HepG2 (cell line): ENCODE data around the gene EEFSEC. TPM values are rescaled to one million over a fixed set of nuclear protein-coding genes. Genes with fewer than 3 reads are reported as not detected.

Experiments
- ATAC-seq: fragments of 200-7000 bp; cut with Tn5 transposase; 3 replicates; pipeline ENCODE4 v1.9.1; 2020; ENCODE audit warnings: mild to moderate bottlenecking, moderate library complexity
- BruUV-seq: library from RNA; stranded (reverse); fragments of 400-500 nt; replicated peaks from 2 replicates; lab custom pipeline; 2021; lab: Mats Ljungman, UMichigan
- CTCF ChIA-PET: fragments of 300-600 bp; formaldehyde crosslinking; extraction: SDS; loops from one replicate; lab custom pipeline; 2021; ENCODE audit warnings: low total read pairs, inconsistent platforms, low intra/inter-chr PET ratio; lab: Yijun Ruan, JAX
- POLR2A ChIA-PET: fragments of 350-600 bp; sonication (Branson Sonifier 250); formaldehyde crosslinking; loops from one replicate; lab custom pipeline; 2020; ENCODE audit warnings: antibody characterized with exemption, inconsistent platforms; lab: Yijun Ruan, JAX
- DNase-seq: peaks from one replicate; pipeline ENCODE4 v3.0.0-alpha.2; 2015; ENCODE audit warnings: low spot score
- FAIRE-seq: peaks from 3 replicates; lab custom pipeline; 2011; peaks lifted over from hg19 to GRCh38; lab: Jason Lieb, UNC
- H2AFZ ChIP-seq: one replicate; pipeline ENCODE4 v1.6.1; 2011; ENCODE audit warnings: low read length, inconsistent platforms
- H3K27ac ChIP-seq: fragments of 300-600 bp; 3 replicates; pipeline ENCODE4 v1.8.0; 2011; ENCODE audit warnings: mixed run types, mild to moderate bottlenecking, mixed read lengths, low read length, inconsistent platforms; ENCODE audit not compliant: insufficient read depth; ENCODE audit errors: extremely low read length
- H3K27me3 ChIP-seq, 2 experiments: fragments of 200-600 bp in 1 of 2; 2 replicates in 1 of 2; 3 replicates in 1 of 2; pipeline versions ENCODE4 v1.6.0 to v1.8.0; 2011; ENCODE audit warnings: low read length in 2 of 2, mild to moderate bottlenecking in 2 of 2, moderate library complexity in 2 of 2, inconsistent platforms in 1 of 2; ENCODE audit not compliant: insufficient read depth in 2 of 2, control insufficient read depth in 1 of 2
- H3K36me3 ChIP-seq, 2 experiments: fragments of 200-600 bp in 1 of 2; replicated peaks in 1 of 2; 2 replicates in 1 of 2; 3 replicates in 1 of 2; pipeline versions ENCODE4 v1.5.1 to v1.8.0; 2011; ENCODE audit warnings: low read length in 2 of 2, inconsistent platforms in 1 of 2; ENCODE audit not compliant: insufficient read depth in 2 of 2, control insufficient read depth in 1 of 2
- H3K4me1 ChIP-seq: 2 replicates; pipeline ENCODE4 v1.5.1; 2012; ENCODE audit warnings: low read length, inconsistent platforms; ENCODE audit not compliant: insufficient read depth
- H3K4me2 ChIP-seq: 2 replicates; pipeline ENCODE4 v1.6.0; 2011; ENCODE audit warnings: low read depth, low read length, inconsistent platforms
- H3K4me3 ChIP-seq, 3 experiments: fragments of 200-600 bp in 1 of 3; sonication (generic), shearing (Covaris generic) in 1 of 3; replicated peaks in 1 of 3; 2 replicates each; pipeline ENCODE4 v1.5.1; 2011 to 2016; ENCODE audit warnings: low read length in 3 of 3, inconsistent platforms in 2 of 3, low read depth in 2 of 3, mild to moderate bottlenecking in 2 of 3, control low read depth in 1 of 3, mixed read lengths in 1 of 3; ENCODE audit not compliant: insufficient read depth in 1 of 3
- H3K79me2 ChIP-seq: one replicate; pipeline ENCODE4 v1.6.1; 2011; ENCODE audit warnings: low read length, inconsistent platforms; ENCODE audit not compliant: insufficient read depth
- H3K9ac ChIP-seq: 2 replicates; pipeline ENCODE4 v1.6.0; 2011; ENCODE audit warnings: mild to moderate bottlenecking, low read depth, low read length, inconsistent platforms; ENCODE audit not compliant: insufficient read depth
- H3K9me3 ChIP-seq: 2 replicates; pipeline ENCODE4 v1.5.1; 2012; ENCODE audit warnings: mild to moderate bottlenecking, low read length
- H4K20me1 ChIP-seq: 2 replicates; pipeline ENCODE4 v1.6.0; 2011; ENCODE audit warnings: inconsistent platforms, mild to moderate bottlenecking, low read length, moderate library complexity; ENCODE audit not compliant: insufficient read depth
- CBX5 ChIP-seq: sonication (generic); formaldehyde crosslinking; IDR thresholded peaks from 2 replicates; pipeline ENCODE4 v1.4.0; 2020; ENCODE audit warnings: missing genetic modification reagents, borderline replicate concordance
- HOXA5 ChIP-seq: sonication (generic); formaldehyde crosslinking; IDR thresholded peaks from 2 replicates; pipeline ENCODE4 v1.4.0; 2020; ENCODE audit warnings: missing genetic modification reagents
- IKZF5 ChIP-seq: IDR thresholded peaks from 2 replicates; pipeline ENCODE4 v1.6.1; 2018; ENCODE audit warnings: missing genetic modification reagents, mild to moderate bottlenecking, missing compliant biosample characterization
- KAT2B ChIP-seq: fragments of 150-350 bp; IDR thresholded peaks from 2 replicates; pipeline ENCODE4 v1.6.1; 2014; ENCODE audit warnings: low read depth, low read length, borderline replicate concordance
- PRDM4 ChIP-seq: sonication (generic); formaldehyde crosslinking; IDR thresholded peaks from 2 replicates; pipeline ENCODE4 v1.9.0; 2021; ENCODE audit warnings: missing genetic modification reagents, borderline replicate concordance
- RCOR2 ChIP-seq: IDR thresholded peaks from 2 replicates; pipeline ENCODE4 v1.6.1; 2016; ENCODE audit warnings: missing biosample characterization, missing genetic modification reagents
- SALL1 ChIP-seq: sonication (generic); formaldehyde crosslinking; IDR thresholded peaks from 2 replicates; pipeline ENCODE4 v1.8.0; 2022; ENCODE audit warnings: mild to moderate bottlenecking, missing genetic modification reagents
- SAP130 ChIP-seq: IDR thresholded peaks from 2 replicates; pipeline ENCODE4 v1.6.1; 2016; ENCODE audit warnings: low read depth
- SRY ChIP-seq: sonication (generic); formaldehyde crosslinking; IDR thresholded peaks from 2 replicates; pipeline ENCODE4 v1.8.0; 2022; ENCODE audit warnings: mild to moderate bottlenecking, missing genetic modification reagents
- TP53 ChIP-seq: sonication (generic); formaldehyde crosslinking; conservative IDR thresholded peaks from 2 replicates; pipeline ENCODE4 v1.4.0; 2020; ENCODE audit warnings: missing genetic modification reagents
- YEATS2 ChIP-seq: sonication (generic); formaldehyde crosslinking; IDR thresholded peaks from 2 replicates; pipeline ENCODE4 v1.4.0; 2020; ENCODE audit warnings: missing genetic modification reagents, borderline replicate concordance
- ZNF34 ChIP-seq: sonication (generic); formaldehyde crosslinking; IDR thresholded peaks from 2 replicates; pipeline ENCODE4 v1.4.0; 2020; ENCODE audit warnings: mild to moderate bottlenecking, missing genetic modification reagents, borderline replicate concordance
- ZNF44 ChIP-seq: sonication (generic); formaldehyde crosslinking; IDR thresholded peaks from 2 replicates; pipeline ENCODE4 v1.5.1; 2020; ENCODE audit warnings: mild to moderate bottlenecking, missing genetic modification reagents
- ZNF513 ChIP-seq: sonication (generic); formaldehyde crosslinking; conservative IDR thresholded peaks from 2 replicates; pipeline ENCODE4 v1.5.0; 2020; ENCODE audit warnings: missing genetic modification reagents
- ZNF543 ChIP-seq: sonication (generic); formaldehyde crosslinking; IDR thresholded peaks from 2 replicates; pipeline ENCODE4 v1.4.0; 2020; ENCODE audit warnings: mild to moderate bottlenecking, missing genetic modification reagents
- ZNF816 ChIP-seq: sonication (generic); formaldehyde crosslinking; IDR thresholded peaks from 2 replicates; pipeline ENCODE4 v1.8.0; 2022; ENCODE audit warnings: missing genetic modification reagents, mild to moderate bottlenecking, borderline replicate concordance
- ZNF878 ChIP-seq: sonication (generic); formaldehyde crosslinking; IDR thresholded peaks from 2 replicates; pipeline ENCODE4 v1.8.1; 2023; ENCODE audit warnings: mild to moderate bottlenecking, missing genetic modification reagents, moderate library complexity
- WGBS: methylation state at CpG from one replicate; pipeline ENCODE4 v1.1.6; 2017; ENCODE audit warnings: low lambda C conversion rate; 5-methylcytosine and 5-hydroxymethylcytosine counted together
- in situ Hi-C: cut with HindIII; loops from 2 replicates; pipeline ENCODE4 v1.10.0; 2017; ENCODE audit warnings: low pct_unique_long_range_greater_than_20kb; ENCODE audit not compliant: extremely low pct_ligation_motif_present
- intact Hi-C: fragments of 100-400 bp; cut with micrococcal nuclease; formaldehyde crosslinking; loops from one replicate; pipeline ENCODE4 v1.10.0; 2022; ENCODE audit not compliant: unreplicated experiment
- polyA plus RNA-seq, 8 experiments: library from polyadenylated mRNA; depleted of rRNA in 3 of 8; stranded (reverse) in 7 of 8; unstranded in 1 of 8; fragments of >200 nt; fragmentation: Illumina TruSeq in 4 of 8; extraction: Trizol in 4 of 8; gene quantifications; 2 replicates each; pipeline versions ENCODE4 v1.2.1 to v1.2.3, GENCODE V29; 2011 to 2016; ENCODE audit warnings: low read depth in 4 of 8, missing spikeins in 1 of 8, mixed read lengths in 1 of 8; ENCODE audit not compliant: insufficient read depth in 1 of 8
- total RNA-seq, 5 experiments: library from RNA; depleted of rRNA; stranded (reverse); fragments of >200 nt; fragmentation: Illumina TruSeq; extraction: Trizol; gene quantifications; 2 replicates each; pipeline ENCODE4 v1.2.3, GENCODE V29; 2016; ENCODE audit warnings: low read depth in 1 of 5

The EEFSEC gene
- total and polyA plus RNA-seq, 2 of the 13 experiments (the other 11 are each of a cell fraction or from before 2014, with no cell fraction given): 6.4 to 24.2 TPM

GRCh38 chr3:128197855-128198254 lies 44.6 kb downstream of the EEFSEC start (continued):
- 0 out of 2 replicates have a peak, but pooled peaks have one; percentile 14 for TF ChIP-seq SALL1 (CRISPR knock-in tag)

GRCh38 chr3:128198313-128198712 lies 45.0 kb downstream of the EEFSEC start:
- WGBS: 100% methylated on average over 1 of the region's 1 CpG
- no peaks in the 10 kb centered on the region for H3K9me3 ChIP-seq
- H3K79me2 ChIP-seq: peaks cover 5% of the 10 kb centered on the region
- in situ Hi-C loops: no loop called here
- no peak overlapping the region for H3K4me3 ChIP-seq
- POLR2A ChIA-PET: no interaction called here
- no peaks in the 10 kb centered on the region; the same call in 1 of the 2 replicates for H4K20me1 ChIP-seq
- FAIRE-seq (no peak), ATAC-seq (peak; percentile 22; the same call in 1 of the 3 replicates), DNase-seq (peak; percentile 4)
- peaks cover 32% of the 10 kb centered on the region for H3K4me1 ChIP-seq
- peaks cover 4 to 7% of the 10 kb centered on the region in 2 experiments; a peak in 4 of 5 replicates for H3K36me3 ChIP-seq
- H3K27ac ChIP-seq: peak overlapping the region; percentile 44
- intact Hi-C loops: no loop called here
- BruUV-seq: no TSS peak
- H3K4me2 ChIP-seq: 0 out of 2 replicates have a peak overlapping the region, but pooled peaks have one; percentile 50
- H2AFZ ChIP-seq: no peak overlapping the region
- H3K27me3 ChIP-seq: no peaks in the 10 kb centered on the region
- no peak overlapping the region for H3K9ac ChIP-seq
- CTCF ChIA-PET: no interaction called here
- TF ChIP-seq TP53 (CRISPR knock-in tag) (no peak), ZNF513 (CRISPR knock-in tag) (no peak), CBX5 (CRISPR knock-in tag) (no peak), YEATS2 (CRISPR knock-in tag) (no peak), IKZF5 (CRISPR knock-in tag) (no peak), HOXA5 (no peak), RCOR2 (CRISPR knock-in tag) (no peak), SRY (CRISPR knock-in tag) (no peak), PRDM4 (CRISPR knock-in tag) (no peak), ZNF543 (no peak), ZNF816 (no peak), ZNF34 (CRISPR knock-in tag) (no peak), SAP130 (CRISPR knock-in tag) (no peak), KAT2B (no peak), ZNF44 (CRISPR knock-in tag) (no peak), ZNF878 (CRISPR knock-in tag) (no peak)
